DOHH2 (cell line): ENCODE results near the gene SENP8.

ENCODE experiments used
- EZH2phosphoT487 ChIP-seq: fragments of 200-600 bp; sonication (generic); IDR thresholded peaks from 2 replicates; pipeline ENCODE4 v1.6.1; 2017; ENCODE audit warnings: borderline replicate concordance, mild to moderate bottlenecking, antibody characterized with exemption, low read length, moderate library complexity, mixed read lengths
- TF ChIP-seq, protein P1 (sequence below): fragments of 200-600 bp; sonication (generic); IDR thresholded peaks from one replicate; pipeline ENCODE4 v1.5.1; 2014; ENCODE audit warnings: antibody characterized with exemption, mild to moderate bottlenecking, low read depth, low read length; ENCODE audit not compliant: poor library complexity, severe bottlenecking

DNA sequence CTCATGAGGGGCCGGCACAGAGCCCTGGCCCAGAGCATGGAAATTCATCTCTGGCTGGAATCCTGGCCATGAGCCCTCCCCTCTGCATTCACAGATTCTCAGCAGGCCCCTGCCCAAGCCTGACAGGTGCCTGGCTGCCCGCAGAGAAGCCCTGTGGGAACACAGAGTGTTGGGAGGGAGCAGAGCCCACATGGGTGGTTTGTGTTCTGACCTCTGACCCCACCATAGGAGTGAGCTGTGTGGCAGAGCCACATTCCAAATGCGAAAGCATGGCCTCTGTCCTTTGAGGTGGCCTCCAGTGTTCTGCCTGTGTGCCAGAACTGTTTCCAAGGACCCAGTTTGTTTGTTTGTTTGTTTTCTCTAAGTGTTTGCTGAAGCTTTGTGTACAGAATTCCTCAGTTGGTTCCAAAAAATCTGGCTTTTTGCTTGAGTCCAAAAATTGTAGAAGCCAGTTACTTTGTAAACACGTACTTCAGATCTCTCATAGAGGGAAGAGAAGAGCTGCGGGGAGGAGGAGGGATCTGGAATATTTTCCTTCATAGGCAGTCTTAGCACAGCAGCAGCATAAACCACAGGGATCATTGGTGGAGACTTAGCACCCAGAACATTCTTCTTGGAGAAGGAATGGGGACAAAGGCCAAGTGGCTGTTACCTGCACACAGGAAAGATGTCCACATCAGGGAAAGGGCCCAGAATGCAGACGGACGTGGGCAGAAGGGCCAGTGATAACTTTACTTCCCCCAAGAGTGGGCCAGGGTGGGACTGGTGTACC lies 43.3 kb downstream of the SENP8 start:
- TF ChIP-seq, protein P1, sequence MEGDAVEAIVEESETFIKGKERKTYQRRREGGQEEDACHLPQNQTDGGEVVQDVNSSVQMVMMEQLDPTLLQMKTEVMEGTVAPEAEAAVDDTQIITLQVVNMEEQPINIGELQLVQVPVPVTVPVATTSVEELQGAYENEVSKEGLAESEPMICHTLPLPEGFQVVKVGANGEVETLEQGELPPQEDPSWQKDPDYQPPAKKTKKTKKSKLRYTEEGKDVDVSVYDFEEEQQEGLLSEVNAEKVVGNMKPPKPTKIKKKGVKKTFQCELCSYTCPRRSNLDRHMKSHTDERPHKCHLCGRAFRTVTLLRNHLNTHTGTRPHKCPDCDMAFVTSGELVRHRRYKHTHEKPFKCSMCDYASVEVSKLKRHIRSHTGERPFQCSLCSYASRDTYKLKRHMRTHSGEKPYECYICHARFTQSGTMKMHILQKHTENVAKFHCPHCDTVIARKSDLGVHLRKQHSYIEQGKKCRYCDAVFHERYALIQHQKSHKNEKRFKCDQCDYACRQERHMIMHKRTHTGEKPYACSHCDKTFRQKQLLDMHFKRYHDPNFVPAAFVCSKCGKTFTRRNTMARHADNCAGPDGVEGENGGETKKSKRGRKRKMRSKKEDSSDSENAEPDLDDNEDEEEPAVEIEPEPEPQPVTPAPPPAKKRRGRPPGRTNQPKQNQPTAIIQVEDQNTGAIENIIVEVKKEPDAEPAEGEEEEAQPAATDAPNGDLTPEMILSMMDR = no peak
- no peak for TF ChIP-seq EZH2phosphoT487
